ENCODE data around the gene ABCB6. TPM values are rescaled to one million over a fixed set of nuclear protein-coding genes. Genes with fewer than 3 reads are reported as not detected.

The ABCB6 gene
- total RNA-seq, 1 experiment from 2014 or later: 21.1 TPM

DNA sequence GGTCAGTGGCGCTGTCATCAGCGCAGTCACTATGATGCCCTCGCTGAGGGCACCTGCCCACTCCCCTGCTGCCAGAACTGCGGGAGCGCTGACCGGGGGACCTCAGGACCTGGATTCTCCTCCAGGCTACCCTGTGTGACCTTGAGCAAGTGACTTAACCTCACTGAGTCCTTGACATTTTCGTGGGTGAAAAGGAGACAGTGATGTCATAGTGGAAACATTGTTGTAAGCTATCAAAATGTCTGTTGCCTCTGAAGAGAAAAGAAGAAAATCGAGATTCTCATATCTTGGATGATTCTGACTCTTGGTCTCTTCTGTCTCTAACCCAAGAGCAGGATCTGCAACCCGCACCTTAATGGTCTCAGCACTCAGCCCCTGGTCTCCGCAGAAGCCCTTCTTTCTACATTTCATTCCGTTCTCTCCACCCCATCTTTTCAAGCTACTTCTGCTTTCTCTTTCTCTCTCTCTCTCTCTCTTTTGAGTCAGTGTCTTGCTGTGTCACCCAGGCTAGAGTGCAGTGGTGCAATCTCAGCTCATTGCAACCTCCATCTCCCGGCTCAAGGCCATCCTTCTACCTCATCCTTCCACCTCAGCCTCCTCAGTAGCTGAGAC lies 35.9 kb upstream of the ABCB6 start:
- Histone ChIP-seq H3K9ac (ENCODE audit: low read length) (no peak overlapping the region), H3K9me2 (replicated peaks; ENCODE audit: low read length) (no peaks in the 10 kb centered on the region), H2AFZ (ENCODE audit: low read length) (peak overlapping the region; percentile 79), H3K4me2 (ENCODE audit: low read length) (peak overlapping the region; percentile 90), H3K27ac (ENCODE audit: low read length) (no peak overlapping the region), H3K36me3 (ENCODE audit: low read depth, low read length) (peaks cover 6% of the 10 kb centered on the region), H3K79me2 (ENCODE audit: low read length) (peaks cover 28% of the 10 kb centered on the region), H3K27me3 (ENCODE audit: low read length) (no peaks in the 10 kb centered on the region), H3K4me3 (ENCODE audit: low read length) (peak overlapping the region; percentile 74), H3K4me1 (ENCODE audit: insufficient read depth, low read length) (peaks cover 31% of the 10 kb centered on the region), H4K20me1 (ENCODE audit: low read length) (no peaks in the 10 kb centered on the region), H3F3A (ENCODE audit: low read length, unreplicated experiment) (no peaks in the 10 kb centered on the region), H3K9me3 (ENCODE audit: low read length) (no peaks in the 10 kb centered on the region)
- TF ChIP-seq EZH2phosphoT487 (IDR thresholded peaks at IDR 0.05; ENCODE audit: borderline replicate concordance, low read length) (no peak), EZH2 (IDR thresholded peaks at IDR 0.05; ENCODE audit: low read length, unreplicated experiment) (no peak)
- TF ChIP-seq, protein P1, sequence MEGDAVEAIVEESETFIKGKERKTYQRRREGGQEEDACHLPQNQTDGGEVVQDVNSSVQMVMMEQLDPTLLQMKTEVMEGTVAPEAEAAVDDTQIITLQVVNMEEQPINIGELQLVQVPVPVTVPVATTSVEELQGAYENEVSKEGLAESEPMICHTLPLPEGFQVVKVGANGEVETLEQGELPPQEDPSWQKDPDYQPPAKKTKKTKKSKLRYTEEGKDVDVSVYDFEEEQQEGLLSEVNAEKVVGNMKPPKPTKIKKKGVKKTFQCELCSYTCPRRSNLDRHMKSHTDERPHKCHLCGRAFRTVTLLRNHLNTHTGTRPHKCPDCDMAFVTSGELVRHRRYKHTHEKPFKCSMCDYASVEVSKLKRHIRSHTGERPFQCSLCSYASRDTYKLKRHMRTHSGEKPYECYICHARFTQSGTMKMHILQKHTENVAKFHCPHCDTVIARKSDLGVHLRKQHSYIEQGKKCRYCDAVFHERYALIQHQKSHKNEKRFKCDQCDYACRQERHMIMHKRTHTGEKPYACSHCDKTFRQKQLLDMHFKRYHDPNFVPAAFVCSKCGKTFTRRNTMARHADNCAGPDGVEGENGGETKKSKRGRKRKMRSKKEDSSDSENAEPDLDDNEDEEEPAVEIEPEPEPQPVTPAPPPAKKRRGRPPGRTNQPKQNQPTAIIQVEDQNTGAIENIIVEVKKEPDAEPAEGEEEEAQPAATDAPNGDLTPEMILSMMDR (conservative IDR thresholded peaks at IDR 0.05; ENCODE audit: low read depth, low read length): no peak
- intact Hi-C loops (cut with micrococcal nuclease): no loop called here
- ATAC-seq (peak; percentile 1), DNase-seq (no peak)
- POLR2A ChIA-PET (ENCODE audit: unreplicated experiment): no interaction called here
- no TSS peak for BruUV-seq (replicated peaks)
- CTCF ChIA-PET: no interaction called here

DNA sequence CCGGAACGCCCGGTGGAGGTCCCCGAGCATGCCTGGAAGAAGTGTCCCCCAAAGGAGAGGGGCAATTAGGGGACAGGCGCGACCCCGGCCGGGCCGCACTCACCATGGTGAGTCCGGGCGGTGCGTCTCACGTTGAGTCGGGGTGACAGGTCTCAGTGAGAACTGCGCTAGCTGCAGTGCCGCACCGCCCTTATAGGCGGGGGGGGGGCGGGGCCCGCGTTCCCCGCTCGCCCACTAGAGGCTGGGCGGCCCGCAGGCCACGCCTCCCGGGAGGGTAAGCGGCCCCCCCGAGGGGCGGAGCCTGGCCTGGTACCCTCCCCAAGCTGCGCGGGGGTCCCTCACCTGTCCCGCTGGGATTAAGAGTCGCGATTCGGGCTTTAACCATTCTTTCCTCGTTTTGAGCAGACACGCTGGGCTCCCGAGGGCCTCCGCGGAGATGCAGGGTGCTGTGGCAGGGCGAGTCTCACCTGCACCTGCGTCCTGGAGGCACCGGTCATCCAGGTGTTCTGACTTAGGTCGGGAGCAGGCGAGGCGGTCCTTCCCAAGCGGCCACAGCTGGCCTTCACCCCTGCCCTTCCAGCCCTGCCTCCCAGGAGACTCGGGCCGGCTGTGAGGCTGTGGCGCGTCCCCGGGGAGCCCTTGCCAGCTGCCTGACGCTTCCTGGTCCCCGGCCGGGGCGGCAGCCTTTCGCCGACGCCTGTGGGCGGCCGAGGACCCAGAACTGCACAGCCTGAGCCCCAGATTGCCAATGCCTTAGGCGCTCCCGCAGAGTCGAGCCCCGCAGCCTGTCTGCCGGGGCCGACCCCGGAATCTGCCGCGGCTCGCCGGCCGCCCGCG lies 35.2 kb upstream of the ABCB6 start, which contains the start of gene TUBA4A:
Gene TUBA4A (minus strand): TSS at position 166 of the 837 bp plus-strand sequence. CDS start 60 bp downstream, at position 106.
- peak within 1 kb of the TSS; percentile 33 for H3K27ac ChIP-seq (ENCODE audit: low read length)
- peaks cover 38% of the 10 kb centered on the region for H3K4me1 ChIP-seq (ENCODE audit: insufficient read depth, low read length)
- H3K9me2 ChIP-seq (replicated peaks; ENCODE audit: low read length): no peaks in the 10 kb centered on the region
- intact Hi-C loops (cut with micrococcal nuclease): loop anchor here (1.0 kb wide), 1 partner anchor 133 kb away; the partner anchor contains the start of gene DNPEP
- peaks cover 2% of the 10 kb centered on the region for H3F3A ChIP-seq (ENCODE audit: low read length, unreplicated experiment)
- H3K9ac ChIP-seq (ENCODE audit: low read length): peak within 1 kb of the TSS; percentile 62
- H3K36me3 ChIP-seq (ENCODE audit: low read depth, low read length): peaks cover 6% of the 10 kb centered on the region
- H4K20me1 ChIP-seq (ENCODE audit: low read length): no peaks in the 10 kb centered on the region
- H3K27me3 ChIP-seq (ENCODE audit: low read length): no peaks in the 10 kb centered on the region
- DNase-seq: peak; percentile 90
- ATAC-seq: peak; percentile 58
- peak within 1 kb of the TSS; percentile 90 for H3K4me2 ChIP-seq (ENCODE audit: low read length)
- CTCF ChIA-PET: no interaction called here
- peak within 1 kb of the TSS; percentile 79 for H2AFZ ChIP-seq (ENCODE audit: low read length)
- peaks cover 28% of the 10 kb centered on the region for H3K79me2 ChIP-seq (ENCODE audit: low read length)
- TF ChIP-seq, protein P1 (conservative IDR thresholded peaks at IDR 0.05; ENCODE audit: low read depth, low read length): no peak
- TF ChIP-seq EZH2 (IDR thresholded peaks at IDR 0.05; ENCODE audit: low read length, unreplicated experiment) (no peak), EZH2phosphoT487 (IDR thresholded peaks at IDR 0.05; ENCODE audit: borderline replicate concordance, low read length) (no peak)
- no peaks in the 10 kb centered on the region for H3K9me3 ChIP-seq (ENCODE audit: low read length)
- no TSS peak for BruUV-seq (replicated peaks)
- POLR2A ChIA-PET (ENCODE audit: unreplicated experiment): interaction anchor here (0.6 to 0.7 kb wide), 3 partner anchors 20 to 48 kb away, joined by 3 to 20 read pairs (median 10); partner anchors contain the start of gene ZFAND2B
- H3K4me3 ChIP-seq (ENCODE audit: low read length): peak within 1 kb of the TSS; percentile 74
